Measurements from ENCODE around the gene COL9A3.

Gene COL9A3

DNA sequence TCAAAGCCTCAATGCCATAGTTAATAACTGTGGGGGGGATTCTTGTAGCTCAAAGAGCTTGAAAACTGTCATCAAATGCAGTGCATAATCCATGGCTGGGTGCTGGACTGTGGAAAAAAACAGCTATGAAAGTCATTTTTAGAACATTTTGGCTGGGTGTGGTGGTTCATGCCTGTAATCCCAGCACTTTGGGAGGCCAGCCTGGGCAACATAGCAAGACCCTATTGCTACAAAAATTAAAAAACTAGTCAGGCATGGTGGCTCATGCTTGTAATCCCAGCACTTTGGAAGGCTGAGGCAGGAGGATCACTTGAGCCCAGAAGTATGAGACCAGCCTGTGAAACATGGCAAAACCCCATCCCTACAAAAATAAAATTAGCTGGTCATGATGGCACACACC is 32.6 kb downstream of the COL9A3 start:
- Histone ChIP-seq H3K4me3 (replicated peaks; ENCODE audit: insufficient read depth, low read length) (no peak overlapping the region), H3K27me3 (ENCODE audit: insufficient read depth, poor library complexity, severe bottlenecking) (no peaks in the 10 kb centered on the region), H3K27ac (replicated peaks) (no peak overlapping the region)
- DNase-seq (ENCODE audit: low read depth in 1 of 2, low spot score in 1 of 2) = no peak
- TF ChIP-seq GABPA (IDR thresholded peaks at IDR 0.05; ENCODE audit: low read depth) = no peak
- TF ChIP-seq SPI1 (IDR thresholded peaks at IDR 0.05; ENCODE audit: borderline replicate concordance, low read depth) = no peak
- TF ChIP-seq, protein P1, sequence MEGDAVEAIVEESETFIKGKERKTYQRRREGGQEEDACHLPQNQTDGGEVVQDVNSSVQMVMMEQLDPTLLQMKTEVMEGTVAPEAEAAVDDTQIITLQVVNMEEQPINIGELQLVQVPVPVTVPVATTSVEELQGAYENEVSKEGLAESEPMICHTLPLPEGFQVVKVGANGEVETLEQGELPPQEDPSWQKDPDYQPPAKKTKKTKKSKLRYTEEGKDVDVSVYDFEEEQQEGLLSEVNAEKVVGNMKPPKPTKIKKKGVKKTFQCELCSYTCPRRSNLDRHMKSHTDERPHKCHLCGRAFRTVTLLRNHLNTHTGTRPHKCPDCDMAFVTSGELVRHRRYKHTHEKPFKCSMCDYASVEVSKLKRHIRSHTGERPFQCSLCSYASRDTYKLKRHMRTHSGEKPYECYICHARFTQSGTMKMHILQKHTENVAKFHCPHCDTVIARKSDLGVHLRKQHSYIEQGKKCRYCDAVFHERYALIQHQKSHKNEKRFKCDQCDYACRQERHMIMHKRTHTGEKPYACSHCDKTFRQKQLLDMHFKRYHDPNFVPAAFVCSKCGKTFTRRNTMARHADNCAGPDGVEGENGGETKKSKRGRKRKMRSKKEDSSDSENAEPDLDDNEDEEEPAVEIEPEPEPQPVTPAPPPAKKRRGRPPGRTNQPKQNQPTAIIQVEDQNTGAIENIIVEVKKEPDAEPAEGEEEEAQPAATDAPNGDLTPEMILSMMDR (IDR thresholded peaks at IDR 0.05; ENCODE audit: insufficient read depth, low read length) = no peak
- TF ChIP-seq POLR2AphosphoS5 (IDR thresholded peaks at IDR 0.05; ENCODE audit: low read depth) = no peak
- TF ChIP-seq REST (IDR thresholded peaks at IDR 0.05; ENCODE audit: insufficient replicate concordance, low read depth) = no peak

- Histone ChIP-seq H3K27me3 (ENCODE audit: insufficient read depth, poor library complexity, severe bottlenecking) (no peaks in the 10 kb centered on the region), H3K27ac (replicated peaks) (no peak overlapping the region), H3K4me3 (replicated peaks; ENCODE audit: insufficient read depth, low read length) (no peak overlapping the region)
- no peak for DNase-seq (ENCODE audit: low read depth in 1 of 2, low spot score in 1 of 2)
- TF ChIP-seq SPI1 (IDR thresholded peaks at IDR 0.05; ENCODE audit: borderline replicate concordance, low read depth) (no peak), REST (IDR thresholded peaks at IDR 0.05; ENCODE audit: insufficient replicate concordance, low read depth) (no peak), POLR2AphosphoS5 (IDR thresholded peaks at IDR 0.05; ENCODE audit: low read depth) (no peak), GABPA (IDR thresholded peaks at IDR 0.05; ENCODE audit: low read depth) (no peak)
- TF ChIP-seq, protein P1 (IDR thresholded peaks at IDR 0.05; ENCODE audit: insufficient read depth, low read length) = no peak
Observed at GRCh38 chr20:62850333-62850974, 33.6 kb downstream of the COL9A3 start.

- Histone ChIP-seq H3K4me3 (replicated peaks; ENCODE audit: insufficient read depth, low read length) (no peak overlapping the region), H3K27me3 (ENCODE audit: insufficient read depth, poor library complexity, severe bottlenecking) (no peaks in the 10 kb centered on the region), H3K27ac (replicated peaks) (no peak overlapping the region)
- TF ChIP-seq, protein P1 (IDR thresholded peaks at IDR 0.05; ENCODE audit: insufficient read depth, low read length) = no peak
- no peak for TF ChIP-seq REST (IDR thresholded peaks at IDR 0.05; ENCODE audit: insufficient replicate concordance, low read depth)
- no peak for TF ChIP-seq SPI1 (IDR thresholded peaks at IDR 0.05; ENCODE audit: borderline replicate concordance, low read depth)
- TF ChIP-seq POLR2AphosphoS5 (IDR thresholded peaks at IDR 0.05; ENCODE audit: low read depth) = no peak
- no peak for TF ChIP-seq GABPA (IDR thresholded peaks at IDR 0.05; ENCODE audit: low read depth)
- DNase-seq (ENCODE audit: low read depth in 1 of 2, low spot score in 1 of 2) = no peak
Observed at GRCh38 chr20:62852196-62852595, 35.3 kb downstream of the COL9A3 start.

Data from HL-60 (cell line).